ENCODE results near the gene PPP1R18. TPM values are rescaled to one million over a fixed set of nuclear protein-coding genes. Genes with fewer than 3 reads are reported as not detected.
A peak's percentile ranks its signal among the peaks of the same experiment; 100 is the strongest.
"Not testable (repeated sequence)": the region's sequence is repeated elsewhere in the genome, so short reads cannot be mapped to it uniquely, and the experiment has no call there.

PPP1R18 gene
- total RNA-seq, 1 experiment from 2014 or later, result 66.2 TPM

DNA sequence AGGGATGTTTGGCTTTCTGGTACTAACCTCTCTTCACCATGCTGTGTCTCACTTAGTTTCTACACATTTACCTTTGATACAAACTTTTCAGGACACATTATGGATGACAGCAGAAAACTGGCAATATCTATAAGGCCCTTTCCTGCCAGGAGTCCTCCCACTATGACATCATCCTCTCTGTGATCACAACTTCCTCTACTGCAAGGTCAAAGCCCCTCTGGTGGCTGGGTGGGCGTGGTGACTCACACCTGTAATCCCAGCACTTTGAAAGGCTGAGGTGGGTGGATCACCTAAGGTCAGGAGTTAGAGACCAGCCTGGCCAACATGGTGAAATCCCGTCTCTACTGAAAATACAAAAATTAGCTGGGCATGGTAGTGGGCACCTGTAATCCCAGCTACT is 20.1 kb downstream of the PPP1R18 start:
- not testable (repeated sequence) for DNase-seq (ENCODE audit: low spot score)

DNA sequence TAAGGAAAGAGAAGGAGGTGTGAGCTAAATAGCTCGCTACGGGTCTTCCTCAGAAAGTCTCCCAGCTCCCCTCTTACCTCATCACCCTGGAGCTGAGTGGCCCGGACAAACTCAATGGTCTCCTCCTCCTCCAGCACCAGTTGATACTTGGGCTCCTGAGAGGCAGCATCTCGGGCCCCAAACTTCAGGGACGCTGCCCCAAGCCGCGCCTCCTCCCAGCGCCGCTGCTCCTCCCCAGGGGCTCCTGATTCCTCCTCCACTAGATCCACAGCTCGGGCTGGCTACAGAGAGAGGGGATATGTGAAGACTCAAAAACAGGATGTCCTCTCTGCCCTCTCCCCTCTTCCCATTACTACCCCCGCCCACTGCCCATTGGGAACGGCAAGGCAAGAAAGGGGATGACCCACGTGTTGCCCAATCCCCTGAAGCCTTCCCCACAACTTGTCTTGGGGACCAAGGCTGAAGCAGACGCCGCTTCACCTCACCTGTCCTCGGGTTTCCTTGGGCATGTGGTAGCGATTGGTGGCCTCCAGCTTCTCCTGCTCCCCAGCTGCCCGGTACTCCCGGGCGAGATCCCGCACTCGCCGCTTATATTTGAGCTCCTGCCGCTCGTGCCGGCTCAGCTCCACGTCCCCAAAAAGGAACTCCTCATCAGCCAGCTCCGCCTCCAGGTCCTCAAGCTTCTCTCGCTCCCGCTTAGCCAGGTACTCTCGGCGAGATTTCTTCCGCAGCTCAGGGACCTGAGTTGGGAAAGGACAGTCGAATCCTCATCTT is 21.3 kb downstream of the PPP1R18 start:
- no peak for DNase-seq (ENCODE audit: low spot score)

DNA sequence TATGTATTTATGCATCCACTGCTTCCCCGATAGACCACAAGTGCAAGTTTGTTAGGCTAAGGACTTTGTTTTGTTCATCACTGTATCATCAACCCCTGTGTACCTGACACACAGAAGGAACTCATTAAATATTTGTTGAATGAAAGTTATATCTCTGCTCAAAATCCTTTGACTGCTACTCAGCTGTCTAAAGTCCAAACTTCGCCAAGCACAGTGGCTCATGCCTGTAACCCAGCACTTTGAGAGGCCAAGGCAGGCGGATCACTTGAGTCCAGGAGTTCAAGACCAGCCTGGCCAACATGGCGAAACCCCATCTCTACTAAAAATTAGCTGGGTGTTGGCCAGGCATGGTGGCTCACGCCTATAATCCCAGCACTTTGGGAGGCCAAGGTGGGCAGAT is 28.5 kb downstream of the PPP1R18 start:
- not testable (repeated sequence) for DNase-seq (ENCODE audit: low spot score)

DNA sequence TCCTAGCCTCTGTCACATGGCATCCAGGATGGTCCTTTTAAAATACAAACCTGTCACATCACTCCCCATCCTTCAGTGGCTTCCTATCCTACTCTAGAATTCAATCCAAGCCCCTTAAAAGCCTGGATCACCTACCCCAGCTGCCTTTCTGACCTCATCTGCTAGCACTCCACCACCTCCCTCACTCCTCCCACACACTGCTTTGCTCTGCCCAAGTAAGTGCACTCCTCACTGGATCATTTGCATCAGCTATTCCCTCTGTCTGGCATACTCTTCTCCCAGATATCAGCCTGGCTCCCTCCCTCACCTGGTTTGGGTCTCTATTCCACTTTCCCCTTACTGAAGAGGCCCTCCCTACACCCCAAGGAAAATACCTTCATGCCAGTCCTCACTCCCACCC is 29.0 kb downstream of the PPP1R18 start:
- no peak for DNase-seq (ENCODE audit: low spot score)

DNA sequence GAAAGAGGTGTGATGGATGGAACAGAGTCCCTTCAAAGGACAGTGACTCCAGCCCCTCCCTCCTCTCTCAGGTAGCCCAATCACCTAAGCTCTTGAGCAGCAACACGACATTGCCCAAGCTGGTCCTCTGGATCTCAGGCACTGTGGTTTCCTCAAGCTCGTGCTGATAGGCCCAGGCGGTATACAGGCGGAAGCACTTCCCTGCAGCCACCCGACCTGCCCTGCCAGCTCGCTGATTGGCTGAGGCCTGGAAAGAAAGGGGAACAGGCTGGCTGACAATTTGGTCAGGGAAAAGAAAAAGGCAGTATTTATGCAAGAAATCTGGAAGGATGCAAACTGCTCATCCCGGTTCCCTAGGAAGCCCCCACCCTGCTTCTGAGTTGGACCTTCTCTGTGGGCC is 29.9 kb downstream of the PPP1R18 start:
- no peak for DNase-seq (ENCODE audit: low spot score)

GRCh38 chr6:30655743-30656094 is 30.7 kb downstream of the PPP1R18 start:
- DNase-seq (ENCODE audit: low spot score), result no peak

DNA sequence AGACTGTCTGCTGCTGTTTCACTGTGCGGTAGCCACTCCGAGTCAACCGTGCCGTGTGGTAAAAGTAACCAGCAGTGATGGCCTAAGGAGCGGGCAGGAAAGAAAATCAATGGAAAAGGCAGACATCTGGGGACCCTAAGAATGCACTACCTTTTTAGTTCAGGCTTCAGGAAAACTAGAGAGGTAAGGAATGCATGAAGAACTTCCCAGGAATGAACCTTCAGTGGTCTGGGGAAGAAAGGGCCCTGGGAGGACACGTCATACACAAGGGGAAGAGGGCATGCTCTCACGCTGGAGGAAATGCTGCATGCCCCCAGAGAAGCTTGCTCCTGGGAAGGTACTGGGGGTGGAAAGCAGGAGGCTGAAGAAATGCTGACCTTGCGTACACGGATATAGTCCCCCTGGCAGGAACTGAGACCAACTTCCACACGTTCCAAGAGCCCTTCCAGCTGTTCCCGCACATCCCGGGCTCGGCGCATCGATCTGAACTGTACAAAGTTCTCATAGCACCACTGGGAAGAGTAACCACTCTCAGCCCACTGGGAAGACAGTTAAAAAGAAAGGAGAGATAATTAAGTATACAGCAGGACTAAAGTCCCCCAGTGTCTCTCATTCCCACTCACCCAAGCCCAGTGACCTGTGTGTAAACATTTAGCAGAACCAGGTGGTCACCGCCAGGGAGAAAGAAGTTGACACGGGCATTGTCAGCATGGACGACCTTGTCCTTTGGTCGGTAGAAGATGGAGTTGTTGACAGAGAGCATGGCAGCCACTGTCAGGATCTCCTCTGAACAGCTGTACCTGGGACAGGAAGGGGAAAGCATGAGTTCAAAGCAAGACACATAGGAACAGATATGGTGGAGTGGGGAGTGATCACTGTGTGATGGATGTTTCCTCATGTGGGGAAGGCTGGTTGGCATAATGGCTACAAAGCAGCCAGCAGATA is 31.4 kb downstream of the PPP1R18 start:
- DNase-seq (ENCODE audit: low spot score), result no peak

- DNase-seq (ENCODE audit: low spot score), result no peak
These were observed 35.3 kb downstream of the PPP1R18 start for GRCh38 chr6:30651143-30651542.

- DNase-seq (ENCODE audit: low spot score), result peak; percentile 52
These were observed 39.0 kb downstream of the PPP1R18 start for GRCh38 chr6:30647242-30648116.

DNA sequence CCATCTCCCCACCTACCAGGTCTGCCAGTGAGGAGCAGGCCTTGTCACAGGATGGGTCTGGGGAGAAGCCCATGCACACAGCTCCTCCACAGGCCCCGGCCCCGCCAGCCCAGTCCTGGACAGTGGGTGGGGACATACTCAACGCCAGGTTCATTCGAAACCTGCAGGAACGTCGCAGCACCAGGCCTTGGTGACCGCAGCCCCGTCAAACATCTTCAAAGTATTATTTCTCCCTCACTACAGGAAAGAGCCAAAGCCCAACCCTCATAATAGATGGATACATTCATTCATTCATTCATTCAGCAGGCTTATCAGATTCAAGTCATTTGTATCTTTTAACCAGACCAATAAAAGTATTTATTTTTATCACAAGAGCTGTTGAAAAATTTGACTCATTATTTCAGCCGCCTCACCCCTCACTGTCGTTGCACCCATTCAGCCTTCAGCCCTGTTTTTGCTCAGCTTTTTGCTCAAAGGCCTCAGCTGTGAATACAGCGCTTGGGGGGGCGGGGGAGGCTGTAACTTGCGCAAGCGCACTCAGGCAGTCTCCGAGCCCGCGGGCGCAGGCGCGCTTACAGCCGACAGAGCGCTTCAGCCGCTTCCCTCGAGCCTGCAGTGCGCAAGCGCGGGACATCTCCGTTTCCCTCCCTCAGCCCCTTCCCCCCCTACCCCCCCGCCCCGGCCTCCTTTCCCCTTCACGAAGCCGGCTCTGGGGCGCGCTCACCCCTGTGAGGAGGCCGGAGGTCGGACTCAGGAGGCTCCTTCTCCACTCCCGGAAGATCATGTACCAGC is 39.8 kb downstream of the PPP1R18 start, which contains the start of gene C6orf136:
C6orf136 (plus strand) TSS at position 684 of the 792 bp plus-strand sequence; CDS start at position 783, 99 bp downstream.
- DNase-seq (ENCODE audit: low spot score), result peak; percentile 88

DNA sequence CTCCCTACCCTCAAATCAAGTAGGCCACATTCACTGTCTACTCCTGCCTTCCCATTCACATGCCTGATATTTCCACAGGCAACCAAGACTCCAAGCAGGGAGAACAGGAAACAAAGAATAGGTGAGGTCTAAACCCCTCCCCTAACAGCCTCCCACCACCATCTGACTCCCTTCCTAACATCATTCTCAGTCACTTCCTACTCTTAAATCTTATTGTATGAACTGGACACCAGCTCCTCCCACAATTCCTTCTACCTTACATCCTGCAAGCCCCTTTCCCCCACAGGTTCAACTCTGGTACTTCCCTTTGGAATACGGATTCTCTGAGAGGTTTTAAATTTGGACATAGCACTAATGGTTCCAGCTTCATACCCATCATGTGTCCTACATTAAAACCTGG is 40.5 kb downstream of the PPP1R18 start:
- no peak for DNase-seq (ENCODE audit: low spot score)

GRCh38 chr6:30644769-30645168 is 41.7 kb downstream of the PPP1R18 start:
- no peak for DNase-seq (ENCODE audit: low spot score)

DNA sequence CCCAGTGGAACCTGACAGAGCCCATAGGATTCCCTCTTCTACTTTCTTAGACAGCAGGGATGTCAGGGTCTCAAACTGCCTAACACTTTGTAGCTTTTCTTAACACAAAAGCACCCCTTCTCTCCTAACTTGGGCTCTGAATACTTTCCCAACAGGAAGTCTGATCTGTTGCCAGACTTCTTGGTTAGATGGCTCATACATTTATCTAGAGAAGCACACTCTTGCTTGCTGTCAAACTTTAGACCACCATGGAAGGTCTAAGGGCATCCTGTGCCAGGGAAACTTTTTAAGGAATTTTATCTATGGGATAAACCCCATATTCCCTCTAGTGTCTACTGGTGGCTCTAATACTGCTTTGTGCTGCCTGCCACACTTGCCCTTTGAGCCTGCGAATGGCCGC is 42.8 kb downstream of the PPP1R18 start:
- no peak for DNase-seq (ENCODE audit: low spot score)

DNA sequence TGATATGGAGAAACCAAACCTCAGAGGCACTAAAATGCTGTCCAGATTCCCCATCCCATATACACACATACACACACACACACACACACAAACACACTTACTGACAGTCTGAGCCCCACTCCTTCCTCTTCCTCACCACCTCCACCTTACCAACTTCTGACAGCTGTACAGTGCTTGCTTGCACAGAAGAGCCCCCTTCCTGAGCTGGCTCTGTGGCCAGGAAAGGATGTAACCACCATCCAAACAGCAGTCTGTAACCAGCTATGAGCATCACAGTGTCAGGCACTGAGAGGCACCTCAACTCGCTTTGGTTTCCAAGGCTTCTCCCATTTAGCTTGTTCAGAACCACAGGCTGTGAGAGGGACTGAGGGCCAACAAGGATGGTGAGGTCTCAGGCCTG is 45.4 kb downstream of the PPP1R18 start:
- DNase-seq (ENCODE audit: low spot score), result no peak

- no peak for DNase-seq (ENCODE audit: low spot score)
These were observed 46.0 kb downstream of the PPP1R18 start for GRCh38 chr6:30640481-30640880.

GRCh38 chr6:30635834-30636233 is 50.6 kb downstream of the PPP1R18 start:
- DNase-seq (ENCODE audit: low spot score), result no peak

DNA sequence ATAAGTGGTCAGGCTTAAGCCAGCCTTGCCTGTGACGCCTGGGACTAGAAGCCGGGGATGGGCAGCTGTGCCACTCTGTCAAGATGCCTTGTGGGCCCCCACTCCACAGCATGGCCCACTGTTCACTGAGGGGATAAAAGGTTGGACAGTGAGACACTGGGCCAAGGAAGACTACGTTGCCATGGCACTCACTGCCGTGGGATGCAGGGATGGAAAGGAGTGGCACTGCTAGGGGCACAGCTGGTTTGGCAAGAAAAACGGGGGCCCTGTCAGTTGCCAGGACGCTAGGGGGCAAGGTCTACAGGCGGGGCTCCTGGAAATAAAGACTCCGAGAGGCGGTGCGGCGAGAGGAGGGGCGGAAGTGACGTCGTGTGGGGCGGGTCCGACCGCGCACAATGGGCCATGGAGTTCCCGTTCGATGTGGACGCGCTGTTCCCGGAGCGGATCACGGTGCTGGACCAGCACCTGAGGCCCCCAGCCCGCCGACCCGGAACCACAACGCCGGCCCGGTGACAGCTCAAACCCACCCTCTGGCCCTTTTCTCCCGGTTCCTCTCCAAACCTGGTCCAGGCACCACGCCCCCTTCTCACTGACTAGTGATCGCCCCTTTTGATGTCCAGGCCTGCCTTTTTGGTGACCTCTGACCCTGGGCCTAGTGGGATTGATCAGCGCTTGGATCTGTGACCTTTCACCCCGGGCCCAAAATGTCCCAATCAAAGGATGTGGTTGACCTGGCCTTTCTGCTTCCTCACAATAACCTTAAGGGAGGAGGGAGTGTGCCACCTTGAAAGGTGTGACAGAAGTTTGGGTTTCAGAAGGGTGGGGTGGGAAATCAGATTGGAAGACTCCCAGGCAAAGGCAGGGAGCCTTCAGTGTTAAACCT is 59.7 kb downstream of the PPP1R18 start, which contains the start of gene ATAT1:
ATAT1 (plus strand) TSS at position 391 of the 883 bp plus-strand sequence.
- DNase-seq (ENCODE audit: low spot score), result peak; percentile 59
